GM21825 (cell line): ENCODE data around the gene IP6K1.
"Not testable (repeated sequence)": the region's sequence is repeated elsewhere in the genome, so short reads cannot be mapped to it uniquely, and the experiment has no call there.

ENCODE experiments used
- ATAC-seq: cut with Tn5 transposase; IDR thresholded peaks from one replicate; pipeline ENCODE4 v1.9.1; 2021; ENCODE audit warnings: mild to moderate bottlenecking, moderate library complexity; ENCODE audit not compliant: unreplicated experiment

Gene IP6K1

DNA sequence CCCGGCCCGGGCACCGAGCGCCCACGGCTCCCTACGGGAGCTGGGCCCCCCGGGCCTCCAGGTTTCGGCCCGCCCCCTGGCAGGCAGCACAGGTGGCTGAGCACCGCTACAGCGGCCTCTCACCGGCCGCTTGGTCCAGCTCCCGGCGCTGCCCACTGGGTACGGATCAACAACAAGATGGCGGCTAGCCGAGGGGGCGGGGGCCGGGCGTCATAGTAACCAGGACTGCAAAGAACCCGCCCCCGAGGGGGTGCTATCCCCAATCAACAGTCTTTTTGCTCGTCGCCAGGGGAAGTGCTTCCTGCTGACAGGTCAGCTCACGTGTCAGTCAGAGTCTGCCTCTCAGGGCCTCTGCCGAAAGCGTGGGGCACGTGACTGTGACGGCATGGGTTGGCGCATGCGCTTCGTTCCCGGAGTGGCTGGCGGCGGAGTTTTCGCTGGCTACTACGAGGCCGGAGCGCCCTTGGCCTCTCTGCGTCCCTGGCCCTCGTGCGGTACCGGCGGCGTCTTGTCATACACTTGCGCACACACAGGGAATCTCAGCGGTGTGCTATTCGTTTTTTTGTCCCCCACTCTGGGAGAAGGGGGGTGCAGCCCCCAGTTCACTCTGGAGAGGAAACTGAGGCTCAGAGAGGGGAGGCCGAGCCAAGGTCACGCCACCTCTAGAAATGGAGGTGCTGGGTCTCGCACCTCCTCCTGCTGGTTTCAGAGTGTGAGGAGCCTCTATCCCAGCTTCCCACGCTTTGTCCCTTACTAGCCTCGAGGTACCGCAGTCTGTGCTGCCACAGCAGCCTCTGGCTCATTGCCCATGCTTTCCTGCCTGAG, at the start of gene IP6K1:
TSS of gene IP6K1 (minus strand) at position 186 of the 825 bp plus-strand sequence. CDS start 38,502 bp downstream, outside the sequence.
- peak; percentile 96 for ATAC-seq

- no peak for ATAC-seq
Measured at GRCh38 chr3:49831341-49831740, 45.0 kb upstream of the IP6K1 start.

DNA sequence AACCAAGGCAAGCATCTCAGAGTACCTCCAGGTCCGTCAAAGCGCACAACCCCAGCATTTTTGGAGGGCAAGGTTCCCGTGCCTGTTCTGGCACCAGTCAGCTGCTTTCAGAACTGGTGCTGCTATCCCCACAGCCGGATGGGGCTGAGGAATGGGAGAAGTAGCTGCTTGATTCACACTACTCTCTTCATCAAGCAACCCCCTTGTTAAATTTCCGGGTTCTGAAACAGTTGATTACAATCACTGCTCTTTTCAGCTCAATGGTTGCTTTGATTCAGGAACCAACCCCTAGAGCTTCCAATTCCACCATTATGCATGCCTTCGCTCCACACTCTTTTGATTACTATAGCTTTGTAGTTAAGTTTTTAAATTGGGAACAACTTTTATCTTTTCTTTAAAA, 39.7 kb upstream of the IP6K1 start:
- ATAC-seq, result no peak

GRCh38 chr3:49823131-49823530, 36.8 kb upstream of the IP6K1 start:
- ATAC-seq, result not testable (repeated sequence)

DNA sequence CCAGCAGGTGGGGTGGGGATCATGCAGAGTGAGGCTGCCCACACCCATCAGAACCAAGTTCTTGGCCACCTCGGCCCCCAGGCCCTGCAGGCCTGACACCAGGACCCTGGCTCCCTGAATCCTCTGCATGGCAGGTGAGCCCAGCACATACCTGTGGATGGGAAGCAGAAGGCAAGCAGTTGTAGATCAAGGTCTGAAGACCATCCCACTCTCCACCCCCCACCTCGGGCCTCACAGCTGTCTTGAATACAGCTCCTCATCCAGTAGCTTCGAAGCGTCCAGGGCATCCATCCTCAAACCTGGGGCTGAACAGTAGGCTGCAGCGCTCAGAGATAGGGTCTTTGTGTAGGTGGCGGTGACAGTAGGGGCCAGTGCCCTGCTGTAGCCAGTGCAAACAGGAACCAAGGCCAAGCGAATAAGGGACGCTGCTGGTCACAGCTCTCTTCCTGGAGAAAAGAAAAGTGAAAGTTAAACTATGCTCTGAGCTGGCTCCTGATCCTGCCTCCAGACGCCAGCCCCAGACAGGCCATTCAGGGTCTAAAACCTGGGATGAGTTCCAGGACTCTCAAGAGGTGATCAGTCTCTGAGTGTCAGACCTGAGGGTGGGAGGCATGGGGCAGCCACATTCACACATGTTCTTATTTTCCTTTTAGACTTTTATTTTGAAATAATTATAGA, 27.3 kb upstream of the IP6K1 start, which contains the start of gene UBA7:
TSS of gene UBA7 (minus strand) at position 457 of the 678 bp plus-strand sequence. CDS start at position 291, 166 bp downstream.
- peak; percentile 82 for ATAC-seq

GRCh38 chr3:49812916-49813496, 26.7 kb upstream of the IP6K1 start:
- no peak for ATAC-seq

GRCh38 chr3:49807431-49808114, 21.2 kb upstream of the IP6K1 start:
- no peak for ATAC-seq

- ATAC-seq, result no peak
Measured at GRCh38 chr3:49806850-49807249, 20.5 kb upstream of the IP6K1 start.

GRCh38 chr3:49805897-49806701, 19.8 kb upstream of the IP6K1 start:
- no peak for ATAC-seq

DNA sequence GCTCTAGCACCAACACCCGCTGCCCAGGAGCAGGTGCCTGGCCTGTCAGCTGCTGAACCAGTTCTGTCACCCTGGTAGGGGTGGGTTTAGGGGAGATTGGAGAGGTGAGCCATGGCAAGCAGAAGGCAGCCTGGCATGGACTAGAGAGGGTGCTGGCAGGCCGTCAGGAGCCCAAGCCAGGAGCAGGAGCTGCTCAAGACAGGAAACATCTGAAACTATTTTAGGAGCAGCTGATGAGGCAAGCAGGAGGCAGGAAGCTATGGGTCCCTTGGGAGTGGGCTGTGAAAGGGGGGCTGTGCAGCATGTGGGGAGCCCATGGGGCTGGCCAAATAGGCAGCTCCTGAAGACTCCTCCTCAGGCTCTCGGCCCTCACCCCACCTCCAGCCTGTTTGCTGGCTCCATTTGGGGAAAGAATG, 19.0 kb upstream of the IP6K1 start:
- ATAC-seq, result no peak

DNA sequence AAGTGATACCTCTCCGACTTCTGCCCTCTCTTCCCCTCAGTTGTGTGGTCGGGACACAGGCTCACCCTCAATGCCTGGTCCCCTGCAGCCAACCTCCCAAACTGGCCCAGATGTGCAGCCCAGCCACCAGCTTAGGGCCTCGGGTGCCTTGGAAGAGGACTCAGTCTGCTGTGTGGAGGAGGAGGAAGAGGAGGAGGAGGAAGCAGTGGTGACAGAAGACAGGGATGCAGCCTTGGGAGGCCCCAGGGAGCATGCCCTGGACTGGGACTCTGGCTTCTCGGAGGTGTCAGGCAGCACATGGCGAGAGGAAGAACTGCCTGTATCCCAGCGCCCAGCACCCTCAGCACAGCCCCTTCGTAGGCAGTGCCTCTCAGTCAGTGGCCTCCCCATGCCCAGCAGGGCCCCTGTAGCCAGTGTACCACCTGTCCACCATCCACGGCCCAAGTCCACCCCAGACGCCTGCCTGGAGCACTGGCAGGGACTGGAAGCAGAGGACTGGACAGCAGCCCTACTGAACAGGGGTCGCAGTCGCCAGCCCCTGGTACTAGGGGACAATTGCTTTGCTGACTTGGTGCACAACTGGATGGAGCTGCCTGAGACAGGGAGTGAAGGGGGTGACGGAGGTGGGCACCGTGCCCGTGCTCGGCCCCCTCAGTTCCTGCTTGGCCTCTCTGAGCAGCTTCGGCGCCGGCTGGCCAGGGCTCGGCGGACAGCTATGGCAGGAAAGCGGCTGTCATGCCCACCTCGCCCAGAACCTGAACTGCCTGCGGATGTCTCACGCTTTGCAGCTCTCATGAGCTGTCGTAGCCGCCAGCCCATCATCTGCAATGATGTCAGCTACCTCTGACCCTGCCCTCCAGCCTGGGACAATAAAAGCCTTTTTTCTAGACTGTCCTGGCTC, 18.0 kb upstream of the IP6K1 start:
- ATAC-seq, result no peak

DNA sequence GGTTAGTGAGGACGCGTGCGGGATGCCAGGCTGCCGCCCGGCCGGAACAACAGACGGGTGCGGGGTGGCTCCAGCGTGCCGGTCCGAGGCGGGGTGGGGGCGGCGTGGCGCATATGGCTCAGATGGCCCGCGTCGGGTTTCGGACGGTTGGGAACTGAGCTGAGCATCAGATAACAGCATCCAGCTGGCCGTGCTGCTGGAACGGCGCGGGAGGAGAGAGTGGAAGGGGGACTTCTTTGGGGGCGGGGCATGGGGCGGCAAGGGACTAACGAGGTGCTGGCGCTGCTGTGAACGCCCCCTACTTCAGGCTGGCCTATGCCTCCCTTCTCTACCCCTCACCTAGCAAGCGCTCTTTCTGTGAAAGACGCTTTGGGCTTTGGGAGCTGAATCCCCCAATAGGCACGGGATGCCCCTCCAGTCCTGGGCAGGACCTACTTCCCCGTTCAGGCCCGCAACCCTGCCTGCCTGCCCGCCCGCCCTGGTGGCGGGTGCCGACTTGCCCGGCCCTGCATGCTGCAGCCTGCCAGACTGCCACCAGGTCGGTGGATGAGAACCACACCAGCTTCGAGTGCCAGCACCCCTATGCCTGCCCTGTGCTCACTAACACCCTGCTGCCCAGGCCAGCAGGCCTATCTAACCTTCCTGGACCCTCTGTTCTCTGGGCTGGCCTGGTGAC, 17.3 kb upstream of the IP6K1 start:
- no peak for ATAC-seq

DNA sequence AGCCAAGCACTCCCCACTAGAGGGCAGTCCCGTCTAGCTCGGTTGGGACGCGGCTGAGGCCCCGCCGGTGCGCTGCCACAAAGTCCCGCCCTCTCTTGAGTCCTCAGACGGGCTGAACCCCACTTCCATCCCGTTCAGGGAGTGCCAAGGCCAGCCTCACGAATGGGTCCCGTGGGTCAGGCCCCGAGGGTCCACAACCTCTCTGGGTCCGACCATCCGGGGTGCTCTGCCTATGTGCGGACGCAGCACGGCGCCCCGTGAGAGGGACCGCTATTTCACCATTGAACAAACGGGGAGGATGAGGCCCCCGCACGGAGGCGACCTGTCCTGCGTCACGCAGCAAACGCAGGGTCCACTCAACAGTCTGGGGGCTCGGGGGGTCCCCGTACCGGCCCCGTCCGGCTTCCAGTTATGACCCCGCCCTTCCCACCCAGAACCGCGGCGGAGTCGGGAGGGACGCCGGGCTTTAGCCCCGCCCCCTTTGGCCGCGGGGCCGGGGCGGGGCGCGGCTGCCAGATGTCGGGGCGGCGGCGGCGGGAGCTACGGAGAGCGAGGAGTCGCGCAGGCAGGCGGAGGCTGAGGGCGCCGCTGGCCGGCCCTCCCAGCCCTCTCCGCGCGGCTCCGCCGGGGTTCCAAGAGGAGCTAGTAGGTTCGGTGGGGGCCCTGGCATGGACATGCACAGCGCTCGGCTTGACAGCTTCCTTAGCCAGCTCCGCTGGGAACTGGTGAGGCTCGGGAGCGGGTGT, 16.6 kb upstream of the IP6K1 start, which contains the start of gene INKA1:
TSS of gene INKA1 (plus strand) at position 543 of the 746 bp plus-strand sequence. CDS start at position 675, 132 bp downstream.
- peak; percentile 48 for ATAC-seq

DNA sequence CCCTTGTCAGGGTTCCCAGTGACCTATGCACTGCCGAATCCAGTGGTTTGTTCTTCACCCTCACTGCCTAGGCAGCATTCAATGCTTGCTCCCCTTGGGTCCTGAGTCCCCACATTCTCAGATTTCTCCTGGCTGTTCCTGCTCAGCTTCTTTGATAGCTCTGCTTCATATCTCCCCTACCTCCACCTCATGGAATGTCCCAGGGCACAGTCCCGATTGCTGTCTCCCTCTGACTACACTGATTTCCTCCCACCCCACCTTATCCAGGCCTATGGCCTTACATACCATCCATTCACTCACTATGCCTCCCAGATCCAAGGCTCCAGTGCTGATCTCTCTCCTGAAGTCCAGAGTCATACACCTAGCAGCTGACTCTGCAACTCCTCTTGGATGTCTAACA, 14.8 kb upstream of the IP6K1 start:
- ATAC-seq, result no peak

DNA sequence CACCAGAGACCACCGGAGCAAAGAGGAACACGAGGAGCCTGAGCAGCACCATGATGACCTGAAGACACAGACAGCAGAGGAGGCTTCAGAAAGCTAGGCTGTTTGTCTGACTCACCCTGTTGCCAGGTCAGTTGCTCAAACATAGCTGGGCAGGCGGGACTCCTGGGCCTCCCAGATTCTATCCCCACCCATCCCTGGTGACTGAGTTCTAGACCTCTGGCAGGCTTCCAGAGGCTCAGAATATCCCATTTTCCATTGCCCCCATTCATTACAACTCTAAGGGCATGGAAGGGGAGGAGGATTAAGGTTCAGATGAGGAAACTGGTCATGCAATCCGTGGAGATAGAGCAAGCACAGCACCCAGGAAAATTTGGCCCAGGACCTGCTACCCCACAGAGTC, 13.4 kb upstream of the IP6K1 start, which contains the start of gene CDHR4:
TSS of gene CDHR4 (minus strand) at position 113 of the 400 bp plus-strand sequence. CDS start at position 52, 61 bp downstream.
- ATAC-seq, result no peak

GRCh38 chr3:49799105-49799504, 12.8 kb upstream of the IP6K1 start:
- ATAC-seq, result no peak
